SW 1271 (cell line): ENCODE results near the gene C6orf52.

Source experiments
- DNase-seq, 2 experiments: peaks; one replicate each; lab custom pipeline; 2025; lab: John Stamatoyannopoulos, UW

Gene C6orf52

DNA sequence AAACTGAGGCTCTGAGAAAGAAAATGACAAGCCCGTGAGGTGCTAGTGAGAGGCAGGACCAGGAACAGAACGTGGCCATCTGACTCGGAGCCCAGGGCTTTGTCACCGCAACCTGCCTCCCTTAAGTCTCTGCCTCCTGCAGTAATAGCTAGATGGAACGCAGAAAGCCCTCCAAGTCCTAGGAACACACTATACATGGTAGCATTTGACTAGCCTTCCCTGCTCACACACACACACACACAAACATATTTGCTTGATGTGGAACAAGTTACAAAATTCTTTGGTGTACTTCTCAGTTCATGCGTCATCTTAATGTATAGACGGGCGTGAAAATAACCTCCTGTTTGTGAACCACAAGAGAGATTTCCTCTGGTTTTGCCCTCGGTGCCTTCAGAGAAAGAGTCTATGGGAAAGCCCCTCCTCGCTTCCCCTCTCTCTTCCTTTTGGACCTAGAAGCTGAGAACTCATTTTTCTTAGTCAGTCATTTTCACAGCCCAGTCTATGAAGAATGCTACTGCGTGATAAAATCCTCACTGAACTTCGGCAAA, 38.8 kb downstream of the C6orf52 start:
- no peak for DNase-seq

DNA sequence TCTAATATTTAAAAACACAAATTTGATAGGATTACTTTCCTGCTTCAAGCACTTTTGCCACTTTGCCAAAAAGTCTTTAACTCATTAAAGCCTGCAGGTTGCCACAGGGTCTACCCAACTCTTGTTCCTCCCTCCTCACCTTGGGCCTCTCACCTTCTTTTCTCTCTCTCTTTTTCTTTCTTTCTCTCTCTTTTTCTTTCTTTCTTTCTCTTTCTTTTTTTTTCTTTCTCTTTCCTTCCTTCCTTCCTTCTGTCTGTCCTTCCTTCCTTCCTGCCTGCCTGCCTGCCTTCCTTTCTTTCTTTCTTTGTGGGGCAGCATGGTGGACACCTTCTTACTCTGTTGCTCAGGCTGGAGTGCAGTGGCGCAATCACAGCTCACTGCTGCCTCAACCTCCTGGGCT, 50.2 kb downstream of the C6orf52 start:
- DNase-seq, result no peak

DNA sequence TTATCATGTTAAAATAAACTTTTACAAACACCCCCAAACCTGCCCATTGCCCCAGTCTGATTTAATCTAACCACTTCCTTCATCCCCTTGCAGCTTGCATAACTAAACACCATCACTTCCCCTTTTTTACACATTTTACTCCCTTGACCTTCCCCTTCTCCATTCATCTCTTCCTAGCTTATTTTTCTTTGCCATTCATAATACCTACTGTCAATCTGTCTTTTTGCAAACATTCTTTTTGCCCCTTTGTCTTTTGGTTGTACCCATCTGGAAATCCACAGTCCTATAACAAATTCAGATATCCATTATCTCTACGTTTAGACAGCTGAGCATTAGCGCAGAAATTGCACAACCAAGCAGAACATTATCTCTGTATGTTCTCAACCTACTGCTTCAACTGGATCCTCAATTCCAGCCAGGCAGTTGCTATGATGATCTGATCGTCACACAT, 51.2 kb downstream of the C6orf52 start:
- DNase-seq, result no peak

DNA sequence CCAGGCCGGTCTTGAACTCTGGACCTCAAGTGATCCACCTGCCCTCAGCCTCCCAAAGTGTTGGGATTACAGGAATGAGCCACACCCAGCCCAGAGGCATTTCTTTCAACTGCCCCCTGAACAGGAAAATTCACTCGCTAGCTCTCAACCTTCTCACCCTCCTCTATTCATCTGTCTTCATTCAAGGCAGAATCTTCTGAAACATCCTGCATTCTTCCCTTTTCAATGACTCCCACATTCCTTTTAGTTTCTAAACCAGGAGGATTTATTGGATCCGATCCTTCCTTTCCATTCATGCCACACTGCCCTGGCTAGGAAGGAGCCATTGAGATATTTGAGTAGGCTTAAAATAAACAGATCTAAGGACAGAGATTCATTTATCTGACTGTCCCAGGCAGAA, 52.9 kb downstream of the C6orf52 start:
- DNase-seq, result no peak

DNA sequence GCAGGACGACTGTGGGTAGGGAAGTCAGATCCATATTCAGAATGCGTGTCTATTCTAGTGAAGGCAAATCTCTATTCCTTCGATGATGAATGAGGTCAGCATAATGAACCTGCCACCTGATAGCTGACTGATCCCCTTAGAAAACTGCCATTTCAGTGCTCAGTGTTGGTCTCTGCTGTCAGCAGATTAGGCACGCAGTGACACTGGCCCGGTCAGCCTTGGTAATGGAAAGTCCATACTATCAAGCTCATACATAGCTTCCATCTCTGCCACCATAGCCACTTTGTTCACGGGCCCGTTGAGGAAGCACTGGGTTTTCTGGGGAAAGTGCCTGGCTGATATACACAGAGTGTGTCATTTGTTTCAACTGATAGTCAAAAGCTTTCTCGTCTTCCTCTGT, 54.0 kb downstream of the C6orf52 start:
- DNase-seq, result no peak

DNA sequence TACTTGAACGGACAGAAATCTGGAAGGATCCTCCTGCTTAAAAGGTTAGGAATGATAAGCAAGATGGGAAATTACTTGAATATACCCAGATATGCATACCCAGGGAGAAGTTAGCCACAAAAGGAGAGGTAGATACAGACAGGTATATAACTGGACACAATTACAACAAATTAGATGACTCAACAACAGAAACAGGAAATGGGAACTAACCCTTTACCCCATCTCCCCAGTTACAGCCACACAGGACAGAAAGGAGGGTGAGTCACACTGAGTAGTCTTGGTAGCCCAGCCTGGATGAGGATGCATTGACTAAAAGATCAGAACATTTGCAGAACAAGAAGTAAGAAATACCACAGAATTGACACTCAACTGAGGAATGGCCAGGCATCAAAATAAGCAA, 61.2 kb downstream of the C6orf52 start:
- DNase-seq, result peak; percentile 63 to 94

DNA sequence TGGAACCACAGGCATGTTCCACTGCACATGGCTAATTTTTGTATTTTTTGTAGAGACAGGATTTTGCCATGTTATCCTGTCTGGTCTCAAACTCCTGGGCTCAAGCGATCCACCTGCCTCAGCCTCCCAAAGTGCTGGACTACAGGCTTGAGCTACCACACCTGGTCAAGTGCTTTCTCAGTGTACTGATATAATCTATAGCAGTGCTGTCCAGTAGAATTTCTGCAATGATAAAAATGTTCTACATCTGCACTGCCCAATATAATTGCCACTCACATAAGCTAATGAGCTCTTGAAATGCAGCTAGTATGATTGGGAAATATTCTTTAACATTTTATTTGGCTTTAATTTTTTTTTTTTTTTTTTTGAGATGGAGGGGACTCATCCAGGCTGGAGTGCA, 64.2 kb downstream of the C6orf52 start:
- DNase-seq, result no peak

DNA sequence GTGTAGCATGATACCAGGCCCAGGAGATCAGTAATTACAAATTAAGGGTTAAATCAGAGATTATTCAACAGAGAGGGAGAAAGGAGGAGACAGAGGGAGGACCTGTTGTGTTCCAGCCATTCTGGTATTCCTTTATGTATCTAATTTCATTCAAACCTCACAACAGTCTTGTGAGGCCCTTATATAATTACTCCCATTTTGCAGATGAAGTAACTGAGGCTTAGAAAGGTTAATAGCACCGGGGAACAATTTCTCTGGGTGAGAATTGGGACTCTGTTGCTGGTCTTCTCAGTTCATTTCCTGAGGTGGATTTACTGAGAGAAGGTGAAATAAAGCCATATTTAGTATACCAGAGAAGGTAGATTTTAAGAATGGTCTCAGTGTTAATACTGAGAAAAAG, 66.6 kb downstream of the C6orf52 start:
- no peak for DNase-seq

DNA sequence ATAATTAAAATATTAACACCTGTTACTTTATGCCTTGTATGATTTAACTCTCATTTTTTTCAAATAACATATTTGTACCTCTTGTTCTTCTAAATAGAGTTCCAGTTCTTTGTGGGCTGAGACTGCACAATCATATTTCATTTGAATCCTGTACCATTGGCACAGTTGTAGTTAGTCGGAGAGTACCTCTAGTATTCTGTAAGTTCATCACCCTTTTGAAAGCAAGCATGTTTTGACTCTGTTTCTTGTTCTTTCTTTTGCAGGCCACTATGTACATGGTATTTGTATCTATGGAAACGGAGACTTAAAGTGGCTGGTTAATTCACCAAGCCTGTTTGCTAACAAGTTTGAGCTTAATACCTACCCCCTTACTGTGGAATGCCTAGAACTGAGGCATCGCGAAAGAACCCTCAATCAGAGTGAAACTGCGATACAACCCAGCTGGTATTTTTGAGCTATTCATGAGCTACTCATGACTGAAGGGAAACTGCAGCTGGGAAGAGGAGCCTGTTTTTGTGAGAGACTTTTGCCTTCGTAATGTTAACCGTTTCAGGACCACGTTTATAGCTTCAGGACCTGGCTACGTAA, 68.2 kb downstream of the C6orf52 start:
- DNase-seq, result no peak

DNA sequence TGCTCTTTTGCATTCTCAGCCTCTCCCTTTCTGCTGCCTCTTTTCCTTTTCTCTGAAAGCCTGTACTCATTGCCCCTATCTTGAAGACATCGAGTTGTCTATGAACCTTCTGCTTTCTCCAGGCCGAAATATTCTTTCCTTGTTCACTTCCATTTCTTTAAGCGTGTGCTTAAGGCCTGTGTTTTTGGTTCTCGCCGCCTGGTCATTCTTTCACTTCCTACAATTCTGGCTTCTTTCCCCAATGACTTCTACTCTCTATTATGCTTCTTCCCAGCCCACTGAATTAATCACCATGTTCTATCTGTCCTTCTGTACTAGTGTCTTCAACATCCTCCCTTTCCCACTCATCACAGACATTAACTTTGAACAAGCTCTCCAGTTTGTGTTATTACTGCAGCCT, 69.6 kb downstream of the C6orf52 start:
- no peak for DNase-seq

DNA sequence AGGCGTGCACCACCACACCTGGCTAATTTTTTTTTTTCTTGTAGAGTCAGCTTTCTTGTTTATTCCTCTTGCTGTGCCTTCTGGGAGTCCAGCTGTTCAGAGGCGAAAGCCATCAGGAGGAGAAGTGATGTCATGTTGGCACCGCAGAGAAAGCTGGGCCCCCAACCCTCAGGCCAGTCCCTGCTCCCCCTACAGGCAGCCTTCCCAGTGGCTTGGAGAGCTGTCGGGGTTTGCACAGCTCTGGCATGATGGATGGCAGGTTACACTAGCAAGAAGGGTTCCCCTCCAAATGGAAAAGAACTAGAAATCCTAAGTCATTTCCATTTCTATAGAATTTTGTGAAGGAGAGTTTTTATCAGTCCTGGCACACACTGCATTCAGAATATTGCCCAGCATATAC, 72.6 kb downstream of the C6orf52 start:
- DNase-seq, result no peak
